ENCODE results near the gene CMSS1.
"Not testable (repeated sequence)": the region's sequence is repeated elsewhere in the genome, so short reads cannot be mapped to it uniquely, and the experiment has no call there.

Gene CMSS1

GRCh38 chr3:100087198-100087597, 269.5 kb downstream of the CMSS1 start:
- Mint-ChIP-seq H3K36me3 (ENCODE audit: low read depth) (peaks cover 5% of the 10 kb centered on the region), H3K27ac (peak overlapping the region; percentile 49), H3K4me1 (ENCODE audit: low read depth) (peaks cover 36% of the 10 kb centered on the region), H3K4me3 (no peak overlapping the region), H3K27me3 (ENCODE audit: low read depth) (peaks cover 4% of the 10 kb centered on the region), H3K9me3 (no peaks in the 10 kb centered on the region)

GRCh38 chr3:100088735-100089368, 271.2 kb downstream of the CMSS1 start:
- Mint-ChIP-seq H3K36me3 (ENCODE audit: low read depth) (peaks cover 3% of the 10 kb centered on the region), H3K4me3 (peak overlapping the region; percentile 5), H3K27me3 (ENCODE audit: low read depth) (peaks cover 4% of the 10 kb centered on the region), H3K27ac (peak overlapping the region; percentile 6), H3K9me3 (no peaks in the 10 kb centered on the region), H3K4me1 (ENCODE audit: low read depth) (peaks cover 30% of the 10 kb centered on the region)

- Mint-ChIP-seq H3K9me3 (no peaks in the 10 kb centered on the region), H3K4me1 (ENCODE audit: low read depth) (peaks cover 33% of the 10 kb centered on the region), H3K27me3 (ENCODE audit: low read depth) (peaks cover 4% of the 10 kb centered on the region), H3K4me3 (peak overlapping the region; percentile 50), H3K36me3 (ENCODE audit: low read depth) (peaks cover 1% of the 10 kb centered on the region), H3K27ac (peak overlapping the region; percentile 65)
Measured at GRCh38 chr3:100089812-100090668, 272.4 kb downstream of the CMSS1 start.

- Mint-ChIP-seq H3K4me1 (ENCODE audit: low read depth) (peaks cover 33% of the 10 kb centered on the region), H3K27ac (no peak overlapping the region), H3K36me3 (ENCODE audit: low read depth) (peaks cover 1% of the 10 kb centered on the region), H3K4me3 (no peak overlapping the region), H3K27me3 (ENCODE audit: low read depth) (peaks cover 4% of the 10 kb centered on the region), H3K9me3 (no peaks in the 10 kb centered on the region)
Measured at GRCh38 chr3:100090669-100091005, 273.0 kb downstream of the CMSS1 start.

- Mint-ChIP-seq H3K36me3 (ENCODE audit: low read depth) (no peaks in the 10 kb centered on the region), H3K9me3 (no peaks in the 10 kb centered on the region), H3K4me3 (no peak overlapping the region), H3K27ac (no peak overlapping the region), H3K27me3 (ENCODE audit: low read depth) (no peaks in the 10 kb centered on the region), H3K4me1 (ENCODE audit: low read depth) (peaks cover 31% of the 10 kb centered on the region)
Measured at GRCh38 chr3:100093831-100094230, 276.2 kb downstream of the CMSS1 start.

- not testable (repeated sequence) for H3K27ac Mint-ChIP-seq; H3K4me3 Mint-ChIP-seq; H3K36me3 Mint-ChIP-seq (ENCODE audit: low read depth); H3K27me3 Mint-ChIP-seq (ENCODE audit: low read depth); H3K9me3 Mint-ChIP-seq
- H3K4me1 Mint-ChIP-seq (ENCODE audit: low read depth): peaks cover 17% of the 10 kb centered on the region
Measured at GRCh38 chr3:100096286-100096685, 278.6 kb downstream of the CMSS1 start.

- H3K4me1 Mint-ChIP-seq (ENCODE audit: low read depth): peaks cover 17% of the 10 kb centered on the region
- no peak overlapping the region for H3K4me3 Mint-ChIP-seq
- peaks cover 3% of the 10 kb centered on the region for H3K9me3 Mint-ChIP-seq
- no peak overlapping the region for H3K27ac Mint-ChIP-seq
- H3K36me3 Mint-ChIP-seq (ENCODE audit: low read depth): peaks cover 4% of the 10 kb centered on the region
- no peaks in the 10 kb centered on the region for H3K27me3 Mint-ChIP-seq (ENCODE audit: low read depth)
Measured at GRCh38 chr3:100096866-100097265, 279.2 kb downstream of the CMSS1 start.

GRCh38 chr3:100097919-100098783, 280.5 kb downstream of the CMSS1 start:
- Mint-ChIP-seq H3K27ac (no peak overlapping the region), H3K27me3 (ENCODE audit: low read depth) (no peaks in the 10 kb centered on the region), H3K4me3 (no peak overlapping the region), H3K9me3 (peaks cover 3% of the 10 kb centered on the region), H3K36me3 (ENCODE audit: low read depth) (peaks cover 5% of the 10 kb centered on the region), H3K4me1 (ENCODE audit: low read depth) (peaks cover 19% of the 10 kb centered on the region)

- Mint-ChIP-seq H3K27ac (no peak overlapping the region), H3K4me3 (no peak overlapping the region), H3K4me1 (ENCODE audit: low read depth) (peaks cover 19% of the 10 kb centered on the region), H3K36me3 (ENCODE audit: low read depth) (peaks cover 5% of the 10 kb centered on the region), H3K27me3 (ENCODE audit: low read depth) (no peaks in the 10 kb centered on the region), H3K9me3 (peaks cover 3% of the 10 kb centered on the region)
Measured at GRCh38 chr3:100098784-100099070, 281.1 kb downstream of the CMSS1 start.

- Mint-ChIP-seq H3K27me3 (ENCODE audit: low read depth) (no peaks in the 10 kb centered on the region), H3K36me3 (ENCODE audit: low read depth) (peaks cover 5% of the 10 kb centered on the region), H3K27ac (no peak overlapping the region), H3K4me1 (ENCODE audit: low read depth) (peaks cover 22% of the 10 kb centered on the region), H3K9me3 (peaks cover 3% of the 10 kb centered on the region), H3K4me3 (no peak overlapping the region)
Measured at GRCh38 chr3:100099621-100100020, 282.0 kb downstream of the CMSS1 start.

- no peak overlapping the region for H3K4me3 Mint-ChIP-seq
- H3K9me3 Mint-ChIP-seq: peaks cover 3% of the 10 kb centered on the region
- peaks cover 5% of the 10 kb centered on the region for H3K36me3 Mint-ChIP-seq (ENCODE audit: low read depth)
- H3K4me1 Mint-ChIP-seq (ENCODE audit: low read depth): peaks cover 30% of the 10 kb centered on the region
- no peaks in the 10 kb centered on the region for H3K27me3 Mint-ChIP-seq (ENCODE audit: low read depth)
- H3K27ac Mint-ChIP-seq: no peak overlapping the region
Measured at GRCh38 chr3:100100425-100100824, 282.8 kb downstream of the CMSS1 start.

- no peaks in the 10 kb centered on the region for H3K27me3 Mint-ChIP-seq (ENCODE audit: low read depth)
- H3K9me3 Mint-ChIP-seq: peaks cover 7% of the 10 kb centered on the region
- peaks cover 34% of the 10 kb centered on the region for H3K4me1 Mint-ChIP-seq (ENCODE audit: low read depth)
- no peak overlapping the region for H3K27ac Mint-ChIP-seq
- H3K4me3 Mint-ChIP-seq: no peak overlapping the region
- peaks cover 7% of the 10 kb centered on the region for H3K36me3 Mint-ChIP-seq (ENCODE audit: low read depth)
Measured at GRCh38 chr3:100102757-100103156, 285.1 kb downstream of the CMSS1 start.

- peaks cover 7% of the 10 kb centered on the region for H3K9me3 Mint-ChIP-seq
Measured at GRCh38 chr3:100103558-100104441, 286.1 kb downstream of the CMSS1 start.

GRCh38 chr3:100104442-100104798, 286.8 kb downstream of the CMSS1 start:
- no peak overlapping the region for H3K4me3 Mint-ChIP-seq
- H3K27ac Mint-ChIP-seq: peak overlapping the region; percentile 21
- H3K27me3 Mint-ChIP-seq (ENCODE audit: low read depth): no peaks in the 10 kb centered on the region
- peaks cover 7% of the 10 kb centered on the region for H3K36me3 Mint-ChIP-seq (ENCODE audit: low read depth)
- H3K4me1 Mint-ChIP-seq (ENCODE audit: low read depth): peaks cover 33% of the 10 kb centered on the region
- peaks cover 7% of the 10 kb centered on the region for H3K9me3 Mint-ChIP-seq

More at GRCh38 chr3:100103558-100104441, 286.1 kb downstream of the CMSS1 start:
- H3K4me3 Mint-ChIP-seq: no peak overlapping the region
- no peaks in the 10 kb centered on the region for H3K27me3 Mint-ChIP-seq (ENCODE audit: low read depth)
- peaks cover 7% of the 10 kb centered on the region for H3K36me3 Mint-ChIP-seq (ENCODE audit: low read depth)
- peaks cover 34% of the 10 kb centered on the region for H3K4me1 Mint-ChIP-seq (ENCODE audit: low read depth)
- H3K27ac Mint-ChIP-seq: peak overlapping the region; percentile 21

Data from T-helper 1 cell treated with Interleukin-12 subunit alpha and Interleukin-12 subunit beta and Interleukin-4 antibody, amounts not matched to agents 30 μg/mL and 1 μg/mL, for 36 hours (primary cell).